Duodenal mucosa (tissue), 2 donors: ENCODE measurements around the gene TGM6.

Source experiments
- H3K27ac ChIP-seq: one replicate; pipeline ENCODE4 v1.7.0; 2013; ENCODE audit warnings: low read depth, low read length
- H3K27me3 ChIP-seq, 2 donors: one replicate each; pipeline ENCODE4 v1.7.0; 2013; ENCODE audit warnings: low read length in 2 of 2, control low read depth in 1 of 2; ENCODE audit not compliant: insufficient read depth in 2 of 2, control insufficient read depth in 1 of 2
- H3K36me3 ChIP-seq, 2 donors: one replicate each; pipeline ENCODE4 v1.7.0; 2013; ENCODE audit warnings: low read length in 2 of 2, control low read depth in 1 of 2; ENCODE audit not compliant: insufficient read depth in 2 of 2, control insufficient read depth in 1 of 2
- H3K4me1 ChIP-seq, 2 donors: one replicate each; pipeline ENCODE4 v1.7.0; 2013; ENCODE audit warnings: low read length in 2 of 2, control low read depth in 1 of 2; ENCODE audit not compliant: insufficient read depth in 2 of 2, control insufficient read depth in 1 of 2
- H3K4me3 ChIP-seq, 2 donors: one replicate each; pipeline ENCODE4 v1.7.0; 2013; ENCODE audit warnings: low read length in 2 of 2, low read depth in 1 of 2
- H3K9ac ChIP-seq, 2 donors: one replicate each; pipeline ENCODE4 v1.7.0; 2013; ENCODE audit warnings: low read length in 2 of 2, low read depth in 1 of 2
- H3K9me3 ChIP-seq, 2 donors: one replicate each; pipeline ENCODE4 v1.7.0; 2013; ENCODE audit warnings: low read length in 2 of 2, control low read depth in 1 of 2; ENCODE audit not compliant: control insufficient read depth in 1 of 2

TGM6 gene

GRCh38 chr20:2463616-2464365 is 83.1 kb downstream of the TGM6 start:
- Histone ChIP-seq H3K9ac (no peak overlapping the region), H3K9me3 (no peaks in the 10 kb centered on the region), H3K4me3 (no peak overlapping the region), H3K27me3 (no peaks in the 10 kb centered on the region), H3K27ac (no peak overlapping the region), H3K4me1 (peaks cover 5 to 15% of the 10 kb centered on the region in 2 donors), H3K36me3 (peaks cover 68 to 86% of the 10 kb centered on the region in 2 donors)

- peaks cover 68 to 74% of the 10 kb centered on the region in 2 donors for H3K36me3 ChIP-seq
- H3K4me3 ChIP-seq, result no peak overlapping the region
- H3K27ac ChIP-seq, result no peak overlapping the region
- H3K9me3 ChIP-seq, result no peaks in the 10 kb centered on the region
- H3K4me1 ChIP-seq, result peaks cover 16 to 21% of the 10 kb centered on the region in 2 donors
- no peak overlapping the region for H3K9ac ChIP-seq
- no peaks in the 10 kb centered on the region for H3K27me3 ChIP-seq
These were observed 84.4 kb downstream of the TGM6 start for GRCh38 chr20:2465100-2465499.

- Histone ChIP-seq H3K9ac (no peak overlapping the region), H3K4me3 (no peak overlapping the region), H3K27ac (no peak overlapping the region), H3K4me1 (peaks cover 16 to 21% of the 10 kb centered on the region in 2 donors), H3K27me3 (no peaks in the 10 kb centered on the region), H3K9me3 (no peaks in the 10 kb centered on the region), H3K36me3 (peaks cover 48 to 51% of the 10 kb centered on the region in 2 donors)
These were observed 86.7 kb downstream of the TGM6 start for GRCh38 chr20:2467412-2467811.

DNA sequence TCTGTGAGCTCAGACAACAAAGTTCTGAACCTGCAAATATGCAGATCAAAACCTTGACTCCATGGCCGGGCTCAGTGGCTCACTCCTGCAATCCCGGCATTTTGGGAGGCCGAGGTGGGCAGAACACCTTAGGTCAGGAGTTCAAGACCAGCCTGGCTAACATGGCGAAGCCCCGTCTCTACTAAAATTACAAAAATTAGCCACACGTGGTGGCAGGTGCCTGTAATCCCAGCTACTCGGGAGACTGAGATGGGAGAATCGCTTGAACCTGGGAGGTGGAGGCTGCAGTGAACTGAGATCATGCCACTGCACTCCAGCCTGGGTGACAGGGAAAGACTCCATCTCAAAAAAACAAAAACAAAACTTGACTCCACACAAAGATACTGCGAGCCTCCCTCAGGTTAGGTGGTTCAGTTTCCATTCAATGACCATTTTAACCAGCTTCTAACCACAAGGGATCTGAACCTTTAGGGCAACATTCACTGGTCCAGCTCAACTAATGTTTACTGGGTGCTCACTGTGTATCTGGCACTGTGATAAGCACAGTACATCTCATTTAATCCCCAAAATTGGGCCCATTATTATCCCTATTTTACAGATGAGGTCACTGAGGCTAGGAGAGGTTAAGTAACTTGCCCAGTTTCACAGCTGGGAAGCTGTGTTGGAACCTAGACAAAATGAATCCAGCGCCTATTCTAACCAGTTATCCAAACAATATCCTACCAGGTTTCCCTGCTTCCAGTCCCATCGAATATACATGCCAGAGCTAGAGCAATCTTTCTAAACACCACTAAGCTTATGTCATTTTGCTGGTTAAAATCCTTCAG is 88.1 kb downstream of the TGM6 start:
- peaks cover 34 to 37% of the 10 kb centered on the region in 2 donors for H3K36me3 ChIP-seq
- no peak overlapping the region for H3K27ac ChIP-seq
- peaks cover 16 to 21% of the 10 kb centered on the region in 2 donors for H3K4me1 ChIP-seq
- H3K9ac ChIP-seq, result peak overlapping the region; percentile 44 to 89
- peak overlapping the region; percentile 24 to 82 for H3K4me3 ChIP-seq
- no peaks in the 10 kb centered on the region for H3K9me3 ChIP-seq
- H3K27me3 ChIP-seq, result no peaks in the 10 kb centered on the region

- Histone ChIP-seq H3K4me3 (peak overlapping the region; percentile 82 to 91), H3K27ac (peak overlapping the region; percentile 87), H3K36me3 (peaks cover 24 to 25% of the 10 kb centered on the region in 2 donors), H3K27me3 (no peaks in the 10 kb centered on the region), H3K4me1 (peaks cover 16 to 21% of the 10 kb centered on the region in 2 donors), H3K9ac (peak overlapping the region; percentile 89 to 90), H3K9me3 (no peaks in the 10 kb centered on the region)
These were observed 89.3 kb downstream of the TGM6 start for GRCh38 chr20:2469991-2470422.

DNA sequence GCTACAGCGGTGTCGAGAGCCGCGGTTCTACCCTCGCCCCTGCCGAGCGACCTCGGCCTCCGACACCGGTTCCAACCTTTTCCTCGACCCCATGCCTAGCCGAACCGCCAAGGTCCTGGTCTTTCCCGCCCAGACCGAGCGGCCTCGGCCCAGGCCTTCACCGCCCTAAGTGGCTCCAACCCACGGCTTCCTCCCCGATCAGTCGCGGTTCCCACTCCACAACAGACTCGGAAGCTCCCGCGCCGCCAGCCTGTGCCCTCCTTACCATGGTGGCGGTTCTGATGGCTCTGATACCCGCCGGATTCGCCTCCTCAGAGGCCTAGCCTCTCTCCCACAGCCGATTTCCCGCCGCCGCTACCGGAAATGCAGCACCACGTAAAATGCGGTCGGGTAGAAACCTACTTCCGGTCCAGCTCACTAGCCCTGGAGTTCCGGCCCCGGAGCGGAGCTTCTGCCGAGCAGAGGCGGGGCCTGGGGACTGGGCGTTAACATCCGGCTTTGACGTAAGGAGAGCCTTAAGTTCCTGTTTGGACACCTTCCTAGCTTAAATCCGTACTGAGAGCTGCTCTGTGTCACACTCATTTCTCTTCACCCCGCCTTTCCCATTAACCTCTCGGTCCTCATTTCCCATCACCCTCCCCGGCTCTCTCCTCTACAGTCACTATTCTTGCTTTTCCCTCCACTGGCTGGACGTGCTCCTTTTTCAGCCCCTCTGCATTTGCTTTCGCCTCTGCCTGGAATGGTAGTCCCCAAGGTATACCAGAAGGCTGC is 89.9 kb downstream of the TGM6 start, which contains the start of gene SNRPB:
Gene SNRPB (minus strand): TSS at position 367 of the 771 bp plus-strand sequence. CDS start 99 bp downstream, at position 268.
- H3K9me3 ChIP-seq, result no peaks in the 10 kb centered on the region
- peak within 1 kb of the TSS; percentile 89 to 90 for H3K9ac ChIP-seq
- peaks cover 18 to 19% of the 10 kb centered on the region in 2 donors for H3K36me3 ChIP-seq
- peaks cover 16 to 21% of the 10 kb centered on the region in 2 donors for H3K4me1 ChIP-seq
- H3K27me3 ChIP-seq, result no peaks in the 10 kb centered on the region
- peak within 1 kb of the TSS; percentile 82 to 91 for H3K4me3 ChIP-seq
- peak within 1 kb of the TSS; percentile 92 for H3K27ac ChIP-seq

DNA sequence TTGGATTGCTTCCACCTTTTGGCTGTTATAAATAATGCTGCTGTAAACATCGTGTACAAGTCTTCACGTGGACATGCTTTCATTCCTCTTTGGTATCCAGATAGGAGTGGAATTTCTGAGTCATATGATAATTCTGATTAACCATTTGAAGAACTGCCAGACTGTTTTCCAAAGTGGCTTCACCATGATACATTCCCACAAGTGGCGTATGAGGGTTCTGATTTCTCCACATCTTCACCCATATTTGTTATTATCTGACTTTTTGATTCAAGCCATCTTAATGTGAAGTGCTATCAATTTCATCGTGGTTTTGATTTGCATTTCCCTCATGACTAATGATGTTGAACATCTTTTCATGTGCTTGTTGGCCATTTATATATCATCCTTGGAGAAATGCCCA is 92.8 kb downstream of the TGM6 start:
- peaks cover 9 to 14% of the 10 kb centered on the region in 2 donors for H3K4me1 ChIP-seq
- H3K9me3 ChIP-seq, result no peaks in the 10 kb centered on the region
- no peaks in the 10 kb centered on the region for H3K27me3 ChIP-seq
- H3K4me3 ChIP-seq, result no peak overlapping the region
- no peak overlapping the region for H3K27ac ChIP-seq
- no peaks in the 10 kb centered on the region for H3K36me3 ChIP-seq
- H3K9ac ChIP-seq, result no peak overlapping the region

DNA sequence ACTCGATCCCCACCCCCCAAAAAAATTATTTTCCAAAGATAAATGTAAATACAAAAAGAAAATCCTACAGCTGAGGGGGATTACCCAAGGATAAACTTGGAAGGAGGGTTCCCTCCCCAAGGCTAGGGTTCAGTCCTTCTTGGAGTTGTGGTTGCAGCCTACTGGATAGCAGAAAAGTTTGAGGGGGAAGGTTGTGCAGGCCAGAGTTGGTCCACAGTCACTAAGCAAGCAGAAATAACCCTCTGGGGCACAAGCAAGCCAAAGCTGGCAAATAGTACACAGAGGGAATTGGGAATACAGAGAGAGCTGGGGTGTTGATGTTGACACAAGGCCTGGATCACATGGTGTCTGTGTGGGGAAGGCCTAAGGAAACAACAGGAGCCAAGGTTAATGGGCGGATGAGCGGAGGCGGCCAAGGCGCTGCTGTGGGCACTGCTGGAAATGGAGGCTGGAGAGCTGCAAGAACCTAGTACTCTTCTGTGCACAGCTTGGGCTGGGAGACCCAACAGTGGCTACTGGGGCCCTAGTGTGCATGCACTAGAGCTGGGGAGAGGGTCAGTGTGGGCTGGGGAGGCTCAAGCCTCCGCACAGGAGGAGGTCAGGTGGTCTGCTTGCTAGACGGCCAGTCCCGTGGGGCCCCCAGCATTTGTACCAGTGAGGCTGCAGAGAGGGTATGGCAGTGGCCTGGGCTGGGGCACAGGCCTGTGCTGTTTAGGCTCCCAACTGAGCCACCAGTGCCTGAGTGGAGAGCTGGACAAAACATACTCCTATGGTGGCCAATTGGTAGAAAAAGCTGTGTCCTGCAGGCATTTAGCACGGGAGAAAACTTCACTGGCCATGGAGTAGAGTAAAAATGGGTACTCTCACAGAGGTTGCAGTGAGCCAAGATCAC is 95.4 kb downstream of the TGM6 start:
- no peaks in the 10 kb centered on the region for H3K4me1 ChIP-seq
- no peak overlapping the region for H3K27ac ChIP-seq
- no peaks in the 10 kb centered on the region for H3K27me3 ChIP-seq
- H3K4me3 ChIP-seq, result no peak overlapping the region
- peaks cover 0 to 5% of the 10 kb centered on the region in 2 donors for H3K9me3 ChIP-seq
- peaks cover 0 to 5% of the 10 kb centered on the region in 2 donors for H3K36me3 ChIP-seq
- H3K9ac ChIP-seq, result no peak overlapping the region
